Duodenal mucosa (tissue), 2 donors: ENCODE measurements around the gene ECM2.

Experiments used
- H3K27ac ChIP-seq: one replicate; pipeline ENCODE4 v1.7.0; 2013; ENCODE audit warnings: low read depth, low read length
- H3K27me3 ChIP-seq, 2 donors: one replicate each; pipeline ENCODE4 v1.7.0; 2013; ENCODE audit warnings: low read length in 2 of 2, control low read depth in 1 of 2; ENCODE audit not compliant: insufficient read depth in 2 of 2, control insufficient read depth in 1 of 2
- H3K36me3 ChIP-seq, 2 donors: one replicate each; pipeline ENCODE4 v1.7.0; 2013; ENCODE audit warnings: low read length in 2 of 2, control low read depth in 1 of 2; ENCODE audit not compliant: insufficient read depth in 2 of 2, control insufficient read depth in 1 of 2
- H3K4me1 ChIP-seq, 2 donors: one replicate each; pipeline ENCODE4 v1.7.0; 2013; ENCODE audit warnings: low read length in 2 of 2, control low read depth in 1 of 2; ENCODE audit not compliant: insufficient read depth in 2 of 2, control insufficient read depth in 1 of 2
- H3K4me3 ChIP-seq, 2 donors: one replicate each; pipeline ENCODE4 v1.7.0; 2013; ENCODE audit warnings: low read length in 2 of 2, low read depth in 1 of 2
- H3K9ac ChIP-seq, 2 donors: one replicate each; pipeline ENCODE4 v1.7.0; 2013; ENCODE audit warnings: low read length in 2 of 2, low read depth in 1 of 2
- H3K9me3 ChIP-seq, 2 donors: one replicate each; pipeline ENCODE4 v1.7.0; 2013; ENCODE audit warnings: low read length in 2 of 2, control low read depth in 1 of 2; ENCODE audit not compliant: control insufficient read depth in 1 of 2

ECM2 gene

DNA sequence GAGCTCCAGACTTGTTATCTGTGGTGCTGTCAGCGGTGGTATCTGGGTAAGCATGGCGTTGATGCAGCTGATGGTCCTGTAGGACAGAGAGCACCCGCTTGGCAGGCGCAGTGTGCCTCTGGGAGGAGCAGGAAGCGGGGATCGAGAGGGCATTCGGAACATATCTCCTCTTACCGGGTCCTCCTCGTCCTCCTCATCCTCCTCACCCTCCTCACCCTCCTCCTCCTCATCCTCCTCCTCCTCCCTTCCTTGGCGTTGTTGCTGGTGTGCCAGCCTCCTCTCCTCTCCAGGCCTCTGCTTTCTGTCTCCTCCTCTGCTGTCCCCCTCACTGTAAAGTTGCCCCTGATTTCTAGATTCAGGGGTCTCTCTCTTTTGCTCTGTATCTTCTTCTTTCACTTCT, 21.2 kb downstream of the ECM2 start:
- Histone ChIP-seq H3K4me1 (no peaks in the 10 kb centered on the region), H3K27ac (no peak overlapping the region), H3K4me3 (no peak overlapping the region), H3K36me3 (no peaks in the 10 kb centered on the region), H3K9ac (no peak overlapping the region), H3K9me3 (no peaks in the 10 kb centered on the region), H3K27me3 (no peaks in the 10 kb centered on the region)

DNA sequence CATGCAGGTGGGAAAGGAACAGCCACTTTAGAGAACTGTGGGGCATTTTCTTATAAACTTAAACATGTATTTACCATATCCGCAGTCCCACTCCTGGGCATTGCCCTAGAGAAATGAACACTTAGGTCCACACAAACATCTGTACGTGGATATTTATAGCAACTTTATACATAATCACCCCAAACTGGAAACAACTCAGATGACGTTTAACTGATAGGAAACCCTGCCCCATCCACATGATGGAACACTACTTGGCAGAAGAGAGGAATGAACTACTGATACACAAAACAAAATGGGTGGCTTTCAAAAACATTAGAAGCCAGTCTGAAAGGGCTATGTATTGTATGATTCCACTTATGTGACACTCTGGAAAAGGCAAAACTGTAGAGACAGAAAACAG, 22.4 kb downstream of the ECM2 start:
- H3K4me1 ChIP-seq, result no peaks in the 10 kb centered on the region
- no peaks in the 10 kb centered on the region for H3K36me3 ChIP-seq
- no peaks in the 10 kb centered on the region for H3K27me3 ChIP-seq
- no peak overlapping the region for H3K4me3 ChIP-seq
- no peaks in the 10 kb centered on the region for H3K9me3 ChIP-seq
- H3K9ac ChIP-seq, result no peak overlapping the region
- H3K27ac ChIP-seq, result no peak overlapping the region

DNA sequence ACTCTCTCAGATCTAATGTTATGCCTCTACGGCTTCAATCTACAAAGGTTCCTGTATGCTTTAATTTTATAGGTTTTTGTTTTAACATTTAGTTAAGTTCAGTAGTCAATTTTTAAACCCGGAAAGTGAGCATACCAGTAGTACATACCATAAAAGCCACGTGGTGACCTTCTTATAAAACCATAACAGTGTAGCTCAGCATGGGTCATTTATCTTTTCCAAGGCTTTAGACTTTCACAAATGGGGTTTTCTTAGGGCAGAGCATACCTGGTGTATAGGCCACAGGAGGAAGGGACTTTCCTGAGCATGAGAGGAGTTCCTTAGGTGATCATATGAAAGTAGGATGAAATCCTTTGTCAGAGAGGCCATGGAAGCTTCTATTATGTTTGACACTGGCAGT, 23.2 kb downstream of the ECM2 start:
- H3K4me1 ChIP-seq, result peaks cover 0 to 7% of the 10 kb centered on the region in 2 donors
- no peak overlapping the region for H3K9ac ChIP-seq
- H3K4me3 ChIP-seq, result no peak overlapping the region
- H3K9me3 ChIP-seq, result no peaks in the 10 kb centered on the region
- no peaks in the 10 kb centered on the region for H3K36me3 ChIP-seq
- no peaks in the 10 kb centered on the region for H3K27me3 ChIP-seq
- no peak overlapping the region for H3K27ac ChIP-seq

DNA sequence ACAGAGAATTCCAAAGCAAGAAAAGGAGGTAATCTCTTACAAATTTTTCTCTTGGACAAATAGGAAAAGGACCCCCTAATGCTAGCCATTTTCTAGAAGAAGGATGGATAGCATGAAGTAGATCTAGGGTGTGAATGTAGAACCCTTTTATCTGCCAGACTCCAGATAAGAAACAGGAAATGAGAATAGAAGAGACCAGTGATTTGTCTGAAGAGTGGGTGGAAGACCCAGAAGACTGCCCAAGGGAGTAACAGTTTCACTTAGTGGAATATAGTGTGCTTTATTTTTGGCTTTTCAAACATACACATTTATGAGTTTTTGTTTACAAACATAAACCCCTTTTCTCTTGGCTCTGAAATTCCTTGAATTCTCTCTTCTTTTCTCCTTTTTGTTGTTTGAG, 25.0 kb downstream of the ECM2 start:
- Histone ChIP-seq H3K27me3 (no peaks in the 10 kb centered on the region), H3K9ac (no peak overlapping the region), H3K4me3 (no peak overlapping the region), H3K36me3 (no peaks in the 10 kb centered on the region), H3K27ac (no peak overlapping the region), H3K9me3 (no peaks in the 10 kb centered on the region), H3K4me1 (peaks cover 0 to 14% of the 10 kb centered on the region in 2 donors)

DNA sequence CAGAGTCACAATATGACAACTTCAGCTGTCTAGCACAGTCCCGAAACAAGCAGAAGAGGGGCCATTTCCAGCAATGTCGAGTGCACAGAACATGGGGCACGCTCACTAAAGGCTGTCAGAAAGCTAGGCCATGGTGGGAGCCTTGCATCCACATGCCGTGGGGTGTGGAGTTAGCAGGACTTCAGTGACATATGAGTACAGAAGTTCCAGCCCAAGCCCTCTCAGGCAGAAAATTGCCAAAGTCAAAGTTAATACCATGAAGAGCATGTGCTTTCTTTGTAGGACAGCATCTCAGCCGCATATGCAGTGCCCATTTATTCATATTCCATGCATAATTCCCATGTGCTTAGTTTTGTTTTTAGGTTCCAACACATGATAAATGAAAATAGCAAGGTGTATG, 26.7 kb downstream of the ECM2 start:
- peaks cover 0 to 14% of the 10 kb centered on the region in 2 donors for H3K4me1 ChIP-seq
- H3K9me3 ChIP-seq, result no peaks in the 10 kb centered on the region
- H3K36me3 ChIP-seq, result no peaks in the 10 kb centered on the region
- H3K27me3 ChIP-seq, result no peaks in the 10 kb centered on the region
- H3K27ac ChIP-seq, result no peak overlapping the region
- no peak overlapping the region for H3K9ac ChIP-seq
- no peak overlapping the region for H3K4me3 ChIP-seq

DNA sequence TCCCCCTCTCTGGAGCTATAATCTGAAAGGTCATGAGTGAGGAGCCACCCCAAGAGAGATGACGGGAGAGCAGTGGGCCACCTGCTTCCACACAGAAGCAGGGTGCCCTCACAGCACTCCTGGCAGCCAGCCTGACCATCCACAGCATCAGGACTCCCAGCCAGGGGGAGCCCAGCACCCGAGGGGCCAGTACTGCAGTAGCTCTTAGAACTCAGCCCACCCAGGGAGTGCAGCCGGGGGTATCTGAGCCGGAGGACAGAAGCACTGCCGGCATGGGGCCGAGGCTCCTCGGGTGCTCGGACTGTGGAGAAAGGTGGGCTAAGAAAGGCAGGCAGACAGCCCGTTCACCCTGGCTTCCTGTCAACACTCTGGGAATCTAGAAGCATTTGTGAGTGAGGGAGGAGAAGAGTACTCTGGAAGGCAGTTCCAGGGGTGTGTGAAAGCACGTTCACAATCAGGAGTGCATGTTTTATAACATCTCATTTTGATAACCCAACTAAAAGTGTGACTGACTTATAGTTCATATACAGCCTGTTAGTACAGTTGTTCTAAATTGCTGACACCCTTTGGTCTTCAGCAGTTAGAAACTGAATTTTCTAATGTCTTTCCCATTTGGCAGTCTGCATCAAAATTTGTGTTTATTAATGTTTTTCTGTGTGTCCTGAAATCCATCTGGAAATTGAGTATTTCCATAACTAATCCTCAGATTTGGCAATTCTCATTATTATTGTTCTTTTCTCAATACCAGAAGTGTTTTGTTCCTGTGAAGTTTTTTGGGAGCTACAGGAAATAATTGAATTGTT, 27.6 kb downstream of the ECM2 start:
- no peaks in the 10 kb centered on the region for H3K36me3 ChIP-seq
- H3K27me3 ChIP-seq, result no peaks in the 10 kb centered on the region
- peaks cover 0 to 14% of the 10 kb centered on the region in 2 donors for H3K4me1 ChIP-seq
- no peaks in the 10 kb centered on the region for H3K9me3 ChIP-seq
- H3K27ac ChIP-seq, result no peak overlapping the region
- H3K9ac ChIP-seq, result no peak overlapping the region
- no peak overlapping the region for H3K4me3 ChIP-seq

DNA sequence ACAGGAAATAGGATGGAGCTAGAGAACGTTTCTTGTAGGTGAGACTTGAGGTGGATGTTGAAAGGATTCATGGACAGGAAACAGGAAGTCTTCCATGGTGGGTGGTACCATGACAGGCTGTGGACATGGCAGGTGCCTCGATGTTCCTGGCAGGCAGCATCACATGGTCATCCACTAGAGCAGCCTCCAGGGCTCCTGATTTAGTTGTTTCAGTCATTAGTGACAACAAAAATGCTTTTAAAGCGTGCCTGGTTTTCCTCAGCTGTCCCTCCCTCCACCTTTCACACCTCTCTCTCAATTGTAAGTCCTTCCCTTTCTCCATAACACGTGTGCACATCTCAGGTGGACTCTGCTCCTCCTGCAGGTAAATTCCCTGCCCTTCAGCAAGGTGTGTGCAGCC, 28.3 kb downstream of the ECM2 start:
- H3K4me1 ChIP-seq, result peaks cover 0 to 14% of the 10 kb centered on the region in 2 donors

DNA sequence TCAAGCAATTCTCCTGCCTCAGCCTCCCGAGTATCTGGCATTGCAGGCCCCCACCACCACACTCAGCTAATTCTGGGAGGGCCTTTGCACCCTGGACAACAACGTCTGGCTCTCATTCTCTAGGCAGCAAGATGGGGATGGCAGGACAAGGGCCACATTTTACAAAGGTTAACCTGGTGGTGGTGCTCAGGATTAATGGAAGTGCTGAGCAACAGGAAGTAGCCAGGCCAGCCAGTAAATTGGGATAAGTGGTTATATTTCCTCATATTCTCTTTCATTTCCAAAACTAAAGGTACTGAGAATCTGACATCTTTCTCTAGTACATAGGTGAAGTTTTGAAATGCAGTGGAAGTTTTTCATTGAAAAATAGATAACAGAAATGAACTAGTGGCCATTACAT, 28.8 kb downstream of the ECM2 start:
- Histone ChIP-seq H3K4me3 (no peak overlapping the region), H3K4me1 (peaks cover 0 to 14% of the 10 kb centered on the region in 2 donors), H3K27ac (no peak overlapping the region), H3K9me3 (no peaks in the 10 kb centered on the region), H3K36me3 (no peaks in the 10 kb centered on the region), H3K27me3 (no peaks in the 10 kb centered on the region), H3K9ac (no peak overlapping the region)

More for the DNA sequence above, 28.3 kb downstream of the ECM2 start:
- Histone ChIP-seq H3K27me3 (no peaks in the 10 kb centered on the region), H3K36me3 (no peaks in the 10 kb centered on the region), H3K4me3 (no peak overlapping the region), H3K27ac (no peak overlapping the region), H3K9me3 (no peaks in the 10 kb centered on the region), H3K9ac (no peak overlapping the region)

DNA sequence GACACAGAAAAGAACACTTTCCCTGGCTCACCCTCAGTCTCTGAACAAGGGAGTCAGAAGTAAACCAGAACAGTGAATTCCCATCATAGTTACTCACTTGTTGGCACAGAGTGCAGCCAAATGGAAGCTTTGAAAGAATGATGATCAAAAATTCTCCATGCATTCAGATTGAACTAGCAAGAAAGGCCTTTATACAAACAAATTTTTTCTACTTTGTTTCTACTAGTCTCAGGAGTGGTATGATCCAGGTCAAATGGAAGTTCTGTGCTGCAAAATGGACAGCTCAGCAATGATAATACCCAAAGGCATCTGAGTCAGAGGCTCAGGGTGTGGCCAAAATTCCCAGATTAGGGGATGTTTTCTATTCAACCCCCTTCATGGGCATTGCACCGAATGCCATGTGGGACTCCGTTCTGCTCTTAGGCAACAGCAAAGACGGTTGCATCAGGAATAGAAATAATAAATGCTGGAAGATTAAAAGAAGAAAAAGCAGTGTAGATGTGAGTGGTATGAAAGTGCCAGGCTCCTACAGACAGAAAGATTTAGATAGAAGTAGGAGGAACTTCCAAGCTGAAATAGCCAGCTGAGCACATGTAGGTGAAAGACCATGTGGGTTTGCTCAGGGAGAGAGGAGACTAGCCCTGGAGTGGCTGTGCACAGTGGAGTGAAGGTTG, 29.5 kb downstream of the ECM2 start:
- no peak overlapping the region for H3K27ac ChIP-seq
- no peaks in the 10 kb centered on the region for H3K27me3 ChIP-seq
- H3K4me1 ChIP-seq, result peaks cover 0 to 14% of the 10 kb centered on the region in 2 donors
- H3K9ac ChIP-seq, result no peak overlapping the region
- no peak overlapping the region for H3K4me3 ChIP-seq
- no peaks in the 10 kb centered on the region for H3K36me3 ChIP-seq
- no peaks in the 10 kb centered on the region for H3K9me3 ChIP-seq

DNA sequence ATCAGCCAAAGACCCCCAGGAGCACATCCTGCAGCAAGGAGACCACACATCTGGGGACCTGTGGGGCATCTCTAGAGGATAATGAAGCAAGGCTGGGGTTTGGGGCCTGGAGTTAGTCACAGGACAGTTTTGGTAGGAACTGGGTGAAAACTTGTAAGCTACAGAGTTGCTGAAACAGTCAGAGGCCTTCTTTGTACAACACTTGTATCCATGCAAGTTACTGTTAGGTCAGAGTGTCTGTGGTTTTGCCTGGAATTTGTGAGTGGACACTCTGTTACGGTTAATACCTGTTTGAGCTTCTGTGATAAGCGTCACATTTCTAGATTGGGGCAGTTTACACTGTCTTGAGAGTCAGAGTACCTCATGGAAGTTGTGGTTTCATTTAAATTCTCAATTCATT, 30.9 kb downstream of the ECM2 start:
- peaks cover 0 to 14% of the 10 kb centered on the region in 2 donors for H3K4me1 ChIP-seq
- no peaks in the 10 kb centered on the region for H3K9me3 ChIP-seq
- no peak overlapping the region for H3K9ac ChIP-seq
- no peaks in the 10 kb centered on the region for H3K27me3 ChIP-seq
- no peak overlapping the region for H3K27ac ChIP-seq
- H3K4me3 ChIP-seq, result no peak overlapping the region
- no peaks in the 10 kb centered on the region for H3K36me3 ChIP-seq
